D721Med (cell line): ENCODE results near the gene PRR5L.
A peak's percentile ranks its signal among the peaks of the same experiment; 100 is the strongest.

Source experiments
- DNase-seq: peaks from one replicate; pipeline ENCODE4 v3.0.0; 2011; ENCODE audit warnings: low spot score; ENCODE audit not compliant: insufficient read length
- FAIRE-seq: peaks from 2 replicates; lab custom pipeline; 2011; peaks lifted over from hg19 to GRCh38; lab: Jason Lieb, UNC
- TF ChIP-seq, protein P1 (sequence below): IDR thresholded peaks from 2 replicates; pipeline ENCODE4 v1.5.1; 2012; ENCODE audit warnings: mild to moderate bottlenecking, control low read depth; ENCODE audit not compliant: insufficient read depth; ENCODE audit errors: missing control alignments

The PRR5L gene

DNA sequence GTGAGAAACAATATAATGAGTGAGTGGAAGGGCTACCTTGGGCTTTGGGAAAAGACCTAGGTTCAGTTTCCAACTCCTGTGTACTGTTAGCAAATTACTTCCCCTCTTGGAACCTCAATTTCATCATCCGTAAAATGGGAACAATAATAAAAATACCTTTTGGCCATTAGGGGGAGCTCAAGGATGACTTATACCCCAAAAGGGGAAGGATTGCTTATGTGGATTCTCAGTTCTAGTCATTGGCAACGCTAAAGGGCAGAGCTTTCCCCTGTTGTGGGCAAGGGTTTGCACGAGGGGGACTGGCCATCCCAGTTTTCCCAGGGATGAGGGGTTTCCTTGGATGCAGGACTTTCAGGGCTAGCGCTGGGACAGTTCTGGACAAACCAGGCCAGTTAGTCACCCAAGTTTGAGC, 3.8 kb upstream of the PRR5L start:
- DNase-seq (no peak), FAIRE-seq (no peak)

DNA sequence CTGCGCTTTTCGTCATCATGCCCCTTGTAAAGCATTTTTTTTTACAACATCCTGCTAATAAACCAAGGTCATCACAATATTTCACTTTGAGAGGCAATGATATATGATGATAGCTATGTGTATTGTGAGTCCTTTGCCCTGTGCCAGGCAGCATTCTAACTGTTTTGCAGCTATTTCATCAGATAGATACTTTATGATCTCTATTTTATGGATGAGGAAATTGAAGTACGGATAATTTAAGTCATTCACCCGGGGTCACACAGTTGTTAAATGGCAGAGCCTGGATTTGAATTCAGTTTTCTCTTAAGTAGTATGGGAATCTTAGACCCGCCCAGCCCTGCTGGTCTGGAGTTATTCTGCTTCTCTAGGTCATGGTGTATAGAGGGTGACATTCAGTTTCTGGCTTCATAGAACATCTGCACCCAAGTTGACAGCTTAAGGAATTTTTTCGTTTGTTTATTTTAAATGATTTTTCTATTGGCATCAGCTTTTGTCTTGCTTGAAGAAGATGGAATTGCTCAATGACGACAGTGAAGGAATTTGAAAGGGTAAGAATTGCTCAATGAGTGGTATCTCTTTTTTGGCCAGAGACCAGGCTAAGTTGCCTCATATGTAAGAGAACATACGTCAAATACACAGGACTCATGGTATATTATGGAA, 926 bp downstream of the PRR5L start:
- FAIRE-seq (no peak), DNase-seq (no peak)
- TF ChIP-seq, protein P1, sequence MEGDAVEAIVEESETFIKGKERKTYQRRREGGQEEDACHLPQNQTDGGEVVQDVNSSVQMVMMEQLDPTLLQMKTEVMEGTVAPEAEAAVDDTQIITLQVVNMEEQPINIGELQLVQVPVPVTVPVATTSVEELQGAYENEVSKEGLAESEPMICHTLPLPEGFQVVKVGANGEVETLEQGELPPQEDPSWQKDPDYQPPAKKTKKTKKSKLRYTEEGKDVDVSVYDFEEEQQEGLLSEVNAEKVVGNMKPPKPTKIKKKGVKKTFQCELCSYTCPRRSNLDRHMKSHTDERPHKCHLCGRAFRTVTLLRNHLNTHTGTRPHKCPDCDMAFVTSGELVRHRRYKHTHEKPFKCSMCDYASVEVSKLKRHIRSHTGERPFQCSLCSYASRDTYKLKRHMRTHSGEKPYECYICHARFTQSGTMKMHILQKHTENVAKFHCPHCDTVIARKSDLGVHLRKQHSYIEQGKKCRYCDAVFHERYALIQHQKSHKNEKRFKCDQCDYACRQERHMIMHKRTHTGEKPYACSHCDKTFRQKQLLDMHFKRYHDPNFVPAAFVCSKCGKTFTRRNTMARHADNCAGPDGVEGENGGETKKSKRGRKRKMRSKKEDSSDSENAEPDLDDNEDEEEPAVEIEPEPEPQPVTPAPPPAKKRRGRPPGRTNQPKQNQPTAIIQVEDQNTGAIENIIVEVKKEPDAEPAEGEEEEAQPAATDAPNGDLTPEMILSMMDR = no peak

More for the DNA sequence above, 3.8 kb upstream of the PRR5L start:
- TF ChIP-seq, protein P1 = peak; percentile 46

DNA sequence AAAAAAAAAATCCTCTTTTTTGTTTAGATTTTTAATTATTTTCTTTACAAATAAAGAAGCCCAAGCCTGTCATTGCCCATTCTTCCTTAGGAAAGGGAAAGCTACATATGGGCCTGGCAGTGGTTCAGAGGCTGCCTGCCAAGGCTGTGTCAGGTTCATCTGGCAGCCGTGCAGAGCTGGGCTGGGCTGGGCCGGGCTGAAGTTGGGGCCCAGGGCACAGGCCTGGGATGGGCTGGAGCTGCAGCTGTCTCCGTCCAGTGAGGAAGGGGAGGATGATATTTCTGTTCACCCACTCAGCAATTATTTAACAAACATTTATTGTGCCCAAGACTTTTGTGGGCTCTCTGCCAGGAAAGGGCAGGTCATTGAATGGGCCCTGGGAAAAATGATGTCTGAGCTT, 4.6 kb downstream of the PRR5L start:
- DNase-seq = no peak
- no peak for FAIRE-seq
- TF ChIP-seq, protein P1 = no peak

DNA sequence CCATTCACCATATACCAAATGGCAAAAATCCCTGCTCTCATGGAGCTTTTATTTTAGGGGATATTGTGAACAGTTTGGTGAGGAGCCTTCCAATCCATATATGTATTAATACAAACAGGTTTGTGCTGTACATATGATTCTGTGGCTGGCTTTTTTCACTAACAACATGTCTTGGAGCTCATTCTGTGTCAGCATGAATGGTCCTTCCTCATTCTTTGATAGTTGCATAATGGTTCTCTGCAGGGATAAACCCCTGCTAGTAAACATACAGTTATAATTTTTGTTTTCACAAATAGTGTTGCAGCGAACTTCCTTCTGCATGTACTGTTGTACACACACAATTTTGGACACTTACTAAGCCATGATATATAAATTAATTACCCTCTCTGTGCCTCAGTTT, 8.3 kb downstream of the PRR5L start:
- FAIRE-seq (no peak), DNase-seq (no peak)
- TF ChIP-seq, protein P1 = no peak

DNA sequence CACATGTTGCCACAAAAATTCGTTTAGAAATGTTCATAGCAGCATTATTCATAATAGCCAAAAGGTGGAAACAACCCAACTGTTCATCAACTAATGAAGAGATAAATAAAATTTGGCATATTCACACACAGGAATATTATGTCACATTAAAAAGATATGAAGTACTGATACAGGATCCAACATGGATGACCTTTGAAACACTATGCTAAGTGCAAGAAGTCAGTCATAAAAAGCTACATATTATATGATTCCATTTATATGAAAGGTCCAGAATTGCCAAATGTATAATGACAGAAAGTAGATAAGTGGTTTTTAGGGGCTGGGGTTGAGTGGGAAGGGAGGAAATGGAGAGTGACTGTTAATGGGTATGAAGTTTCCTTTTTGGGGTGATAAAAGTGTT, 9.0 kb downstream of the PRR5L start:
- FAIRE-seq = no peak
- DNase-seq = no peak
- TF ChIP-seq, protein P1 = no peak

DNA sequence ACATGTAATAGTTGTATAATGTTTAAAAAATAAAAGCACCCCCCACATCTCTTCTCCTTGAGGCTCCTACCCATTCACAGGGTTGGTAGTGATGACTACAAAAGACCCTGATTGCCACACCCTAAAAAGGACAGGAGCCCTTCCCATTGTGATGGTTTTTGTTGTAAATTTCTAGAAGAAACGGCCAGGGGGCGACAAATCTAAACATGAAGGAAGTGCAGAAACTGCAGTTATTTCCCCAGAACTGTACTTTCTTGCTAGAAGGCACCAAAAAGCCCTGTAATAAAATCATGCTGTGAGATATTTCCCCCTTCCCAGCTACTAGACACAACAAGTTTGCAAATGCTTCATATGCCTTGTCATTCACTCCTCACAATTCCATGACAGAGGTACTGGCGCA, 10.8 kb downstream of the PRR5L start:
- FAIRE-seq (no peak), DNase-seq (no peak)
- TF ChIP-seq, protein P1 = peak; percentile 32

DNA sequence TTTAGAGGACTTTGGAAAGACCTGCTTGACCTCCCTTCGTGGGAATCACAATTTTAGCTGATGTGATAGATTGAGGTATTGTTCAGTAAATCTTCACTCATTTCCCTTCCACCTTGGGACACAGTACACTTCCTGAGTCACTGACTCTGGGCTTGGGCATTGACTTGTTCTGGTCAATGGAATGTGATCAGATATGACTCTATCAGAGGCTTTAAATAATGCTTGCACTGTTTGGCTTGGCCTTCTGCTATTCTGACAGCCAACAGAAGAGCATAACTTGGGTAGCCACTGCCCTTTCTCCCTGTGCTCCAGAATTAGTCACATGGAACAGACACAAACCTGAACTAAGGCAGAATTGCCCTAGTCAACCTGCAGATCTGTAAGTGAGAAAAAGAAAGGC, 12.5 kb downstream of the PRR5L start:
- no peak for FAIRE-seq

More for the DNA sequence above, 12.5 kb downstream of the PRR5L start:
- TF ChIP-seq, protein P1 = no peak
- no peak for DNase-seq
